C4-2B (cell line): ENCODE measurements around the gene LRRTM4.

Experiments
- CTCF ChIP-seq: fragments of 450-650 bp; conservative IDR thresholded peaks from 2 replicates; pipeline ENCODE4 v1.5.1; 2017; ENCODE audit warnings: mild to moderate bottlenecking
- ZFX ChIP-seq: fragments of 450-650 bp; IDR thresholded peaks from 2 replicates; pipeline ENCODE4 v1.6.1; 2017

GRCh38 chr2:76866464-76866863 lies 655.7 kb downstream of the LRRTM4 start:
- TF ChIP-seq CTCF (no peak), ZFX (no peak)
